Daoy (cell line): Measurements from ENCODE around the gene SLC35F3. TPM values are rescaled to one million over a fixed set of nuclear protein-coding genes. Genes with fewer than 3 reads are reported as not detected.

ENCODE experiments used
- DNase-seq: peaks from one replicate; pipeline ENCODE4 v3.0.0-alpha.2; 2015; ENCODE audit warnings: low read depth
- total RNA-seq: library from RNA; depleted of rRNA; stranded (reverse); fragments of >200 nt; shearing (Covaris generic); gene quantifications from 2 replicates; pipeline ENCODE4 v1.2.3, GENCODE V29; 2014

Gene SLC35F3
- total RNA-seq, 1 experiment from 2014 or later = 7.5 TPM

- no peak for DNase-seq
Observed at GRCh38 chr1:234218078-234218477, 313.6 kb downstream of the SLC35F3 start.

GRCh38 chr1:234219711-234220110 lies 315.2 kb downstream of the SLC35F3 start:
- DNase-seq = no peak

GRCh38 chr1:234221601-234222000 lies 317.1 kb downstream of the SLC35F3 start:
- no peak for DNase-seq

GRCh38 chr1:234222561-234223280 lies 318.2 kb downstream of the SLC35F3 start:
- DNase-seq = peak; percentile 43

- no peak for DNase-seq
Observed at GRCh38 chr1:234226113-234226818, 321.8 kb downstream of the SLC35F3 start.

- DNase-seq = no peak
Observed at GRCh38 chr1:234226819-234227165, 322.3 kb downstream of the SLC35F3 start.

- no peak for DNase-seq
Observed at GRCh38 chr1:234229581-234230387, 325.3 kb downstream of the SLC35F3 start.

GRCh38 chr1:234230414-234230862 lies 326.0 kb downstream of the SLC35F3 start:
- DNase-seq = peak; percentile 39

GRCh38 chr1:234231061-234231892 lies 326.8 kb downstream of the SLC35F3 start:
- DNase-seq = no peak

GRCh38 chr1:234231893-234232276 lies 327.4 kb downstream of the SLC35F3 start:
- no peak for DNase-seq

- DNase-seq = no peak
Observed at GRCh38 chr1:234234199-234234598, 329.7 kb downstream of the SLC35F3 start.

- no peak for DNase-seq
Observed at GRCh38 chr1:234235434-234235881, 331.0 kb downstream of the SLC35F3 start.

GRCh38 chr1:234237393-234237792 lies 332.9 kb downstream of the SLC35F3 start:
- no peak for DNase-seq

- no peak for DNase-seq
Observed at GRCh38 chr1:234238060-234238459, 333.6 kb downstream of the SLC35F3 start.

- DNase-seq = no peak
Observed at GRCh38 chr1:234239515-234239914, 335.0 kb downstream of the SLC35F3 start.

- no peak for DNase-seq
Observed at GRCh38 chr1:234239936-234240335, 335.5 kb downstream of the SLC35F3 start.

GRCh38 chr1:234240680-234241079 lies 336.2 kb downstream of the SLC35F3 start:
- DNase-seq = no peak

- DNase-seq = no peak
Observed at GRCh38 chr1:234241941-234242490, 337.5 kb downstream of the SLC35F3 start.

GRCh38 chr1:234243521-234244260 lies 339.2 kb downstream of the SLC35F3 start:
- DNase-seq = no peak

GRCh38 chr1:234244482-234244881 lies 340.0 kb downstream of the SLC35F3 start:
- no peak for DNase-seq
